Body of pancreas (tissue), 4 donors: ENCODE measurements around the gene RBBP8NL.

Experiments used
- POLR2A ChIP-seq, 3 donors: fragments of 450-650 bp; IDR thresholded peaks; one replicate each; pipeline ENCODE4 v1.6.1; 2016; ENCODE audit warnings: antibody characterized with exemption in 3 of 3, mild to moderate bottlenecking in 2 of 3
- TF ChIP-seq, protein P1 (sequence below), 7 experiments: fragments of 450-650 bp in 4 of 7; fragments of 200-600 bp in 3 of 7; sonication (generic) in 3 of 7; IDR thresholded peaks; one replicate each; pipeline ENCODE4 v1.5.1; 2016 to 2019; ENCODE audit warnings: antibody characterized with exemption in 7 of 7

DNA sequence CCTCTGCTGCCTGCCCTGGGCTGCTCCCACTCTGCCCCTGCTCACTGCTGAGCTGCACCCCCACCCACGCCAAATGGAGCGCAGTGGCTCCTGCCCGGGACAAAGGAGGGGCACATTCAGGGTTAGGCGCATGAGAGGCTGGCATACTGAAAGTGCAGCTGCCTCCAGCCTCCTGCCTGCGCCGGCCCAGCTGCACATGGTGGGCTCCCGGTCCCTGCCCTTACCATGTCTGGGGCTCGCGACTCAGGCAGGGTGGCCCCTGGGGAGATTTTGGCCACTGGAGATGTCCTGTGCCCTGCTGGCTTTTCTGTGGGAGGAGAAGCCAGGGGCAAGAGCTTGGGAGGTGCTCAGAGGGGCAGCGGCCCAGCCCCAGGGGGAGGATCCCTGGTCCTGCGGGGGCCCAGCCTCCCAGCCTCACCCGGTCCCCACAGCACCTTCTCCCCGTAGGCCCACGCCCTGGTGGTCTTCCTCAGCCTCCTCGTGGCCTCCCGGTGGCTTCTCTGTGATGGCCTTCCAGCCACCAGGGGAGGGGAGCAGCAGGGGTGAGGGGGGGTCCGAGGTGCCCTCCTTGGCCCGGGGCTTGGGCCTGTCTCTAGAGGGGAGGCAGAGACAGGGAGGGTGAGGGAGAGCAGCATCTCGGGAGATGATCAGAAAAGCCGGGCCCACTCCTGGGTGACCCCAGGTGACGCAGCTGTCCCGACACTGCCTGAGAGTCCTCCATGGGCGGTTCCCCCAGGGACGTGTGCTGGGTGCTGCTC lies 11.8 kb downstream of the RBBP8NL start:
- TF ChIP-seq, protein P1, sequence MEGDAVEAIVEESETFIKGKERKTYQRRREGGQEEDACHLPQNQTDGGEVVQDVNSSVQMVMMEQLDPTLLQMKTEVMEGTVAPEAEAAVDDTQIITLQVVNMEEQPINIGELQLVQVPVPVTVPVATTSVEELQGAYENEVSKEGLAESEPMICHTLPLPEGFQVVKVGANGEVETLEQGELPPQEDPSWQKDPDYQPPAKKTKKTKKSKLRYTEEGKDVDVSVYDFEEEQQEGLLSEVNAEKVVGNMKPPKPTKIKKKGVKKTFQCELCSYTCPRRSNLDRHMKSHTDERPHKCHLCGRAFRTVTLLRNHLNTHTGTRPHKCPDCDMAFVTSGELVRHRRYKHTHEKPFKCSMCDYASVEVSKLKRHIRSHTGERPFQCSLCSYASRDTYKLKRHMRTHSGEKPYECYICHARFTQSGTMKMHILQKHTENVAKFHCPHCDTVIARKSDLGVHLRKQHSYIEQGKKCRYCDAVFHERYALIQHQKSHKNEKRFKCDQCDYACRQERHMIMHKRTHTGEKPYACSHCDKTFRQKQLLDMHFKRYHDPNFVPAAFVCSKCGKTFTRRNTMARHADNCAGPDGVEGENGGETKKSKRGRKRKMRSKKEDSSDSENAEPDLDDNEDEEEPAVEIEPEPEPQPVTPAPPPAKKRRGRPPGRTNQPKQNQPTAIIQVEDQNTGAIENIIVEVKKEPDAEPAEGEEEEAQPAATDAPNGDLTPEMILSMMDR (IDR thresholded peaks at IDR 0.05): no peak
- TF ChIP-seq POLR2A (IDR thresholded peaks at IDR 0.05): no peak
